GM23338 (cell line): ENCODE measurements around the gene GJE1.

Source experiments
- CREB1 ChIP-seq: fragments of 250-450 bp; sonication (Bioruptor Pico); IDR thresholded peaks from 2 replicates; pipeline ENCODE4 v1.5.0; 2020; ENCODE audit warnings: low read depth, mild to moderate bottlenecking, moderate library complexity
- EZH2 ChIP-seq: fragments of 200-600 bp; sonication (generic); IDR thresholded peaks from one replicate; pipeline ENCODE4 v1.8.0; 2017; ENCODE audit warnings: antibody characterized with exemption, mild to moderate bottlenecking, low read depth; ENCODE audit not compliant: unreplicated experiment
- EZH2phosphoT487 ChIP-seq: fragments of 200-600 bp; sonication (generic); IDR thresholded peaks from one replicate; pipeline ENCODE4 v1.8.1; 2018; ENCODE audit warnings: antibody characterized with exemption; ENCODE audit not compliant: unreplicated experiment
- POLR2AphosphoS5 ChIP-seq: IDR thresholded peaks from 2 replicates; pipeline ENCODE4 v1.6.1; 2016; ENCODE audit warnings: antibody characterized with exemption, low read depth
- TF ChIP-seq, protein P1 (sequence below), 2 experiments: fragments of 200-600 bp in 1 of 2; sonication (generic) in 1 of 2; conservative IDR thresholded peaks; 2 replicates each; pipeline versions ENCODE4 v1.5.1 to v1.6.1; 2016 to 2017; ENCODE audit warnings: antibody characterized with exemption in 2 of 2, low read depth in 2 of 2, mild to moderate bottlenecking in 2 of 2, moderate library complexity in 1 of 2
- TF ChIP-seq, protein P2 (sequence below): IDR thresholded peaks from one replicate; pipeline ENCODE4 v1.6.1; 2018; ENCODE audit warnings: antibody characterized with exemption; ENCODE audit not compliant: unreplicated experiment
- TF ChIP-seq, protein P3 (sequence below): IDR thresholded peaks from 2 replicates; pipeline ENCODE4 v1.6.1; 2016; ENCODE audit warnings: antibody characterized with exemption

DNA sequence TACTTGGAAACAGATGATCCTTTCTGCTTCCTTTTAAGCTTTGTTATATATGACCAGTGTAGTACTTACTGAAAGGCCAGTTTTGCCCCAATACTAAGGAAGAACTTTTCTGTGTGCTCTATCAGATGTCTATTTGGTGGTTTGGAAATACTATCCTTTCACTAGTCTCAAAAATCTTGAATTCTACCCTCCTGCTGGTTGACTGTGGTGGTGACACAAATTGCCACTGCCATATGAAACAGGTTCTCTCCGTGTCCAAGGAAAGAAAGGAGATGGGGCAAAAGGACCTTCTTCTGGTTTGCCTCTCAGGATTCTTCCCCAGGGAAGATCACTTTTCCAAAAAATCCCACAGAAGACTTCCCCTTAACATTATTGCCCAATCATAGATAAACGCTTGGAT is 6.2 kb downstream of the GJE1 start:
- TF ChIP-seq, protein P1, sequence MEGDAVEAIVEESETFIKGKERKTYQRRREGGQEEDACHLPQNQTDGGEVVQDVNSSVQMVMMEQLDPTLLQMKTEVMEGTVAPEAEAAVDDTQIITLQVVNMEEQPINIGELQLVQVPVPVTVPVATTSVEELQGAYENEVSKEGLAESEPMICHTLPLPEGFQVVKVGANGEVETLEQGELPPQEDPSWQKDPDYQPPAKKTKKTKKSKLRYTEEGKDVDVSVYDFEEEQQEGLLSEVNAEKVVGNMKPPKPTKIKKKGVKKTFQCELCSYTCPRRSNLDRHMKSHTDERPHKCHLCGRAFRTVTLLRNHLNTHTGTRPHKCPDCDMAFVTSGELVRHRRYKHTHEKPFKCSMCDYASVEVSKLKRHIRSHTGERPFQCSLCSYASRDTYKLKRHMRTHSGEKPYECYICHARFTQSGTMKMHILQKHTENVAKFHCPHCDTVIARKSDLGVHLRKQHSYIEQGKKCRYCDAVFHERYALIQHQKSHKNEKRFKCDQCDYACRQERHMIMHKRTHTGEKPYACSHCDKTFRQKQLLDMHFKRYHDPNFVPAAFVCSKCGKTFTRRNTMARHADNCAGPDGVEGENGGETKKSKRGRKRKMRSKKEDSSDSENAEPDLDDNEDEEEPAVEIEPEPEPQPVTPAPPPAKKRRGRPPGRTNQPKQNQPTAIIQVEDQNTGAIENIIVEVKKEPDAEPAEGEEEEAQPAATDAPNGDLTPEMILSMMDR (conservative IDR thresholded peaks at IDR 0.05; ENCODE audit: low read depth in 2 of 2): peak in 1 of 2 experiments; percentile 33; a peak in 2 of 4 replicates
- TF ChIP-seq POLR2AphosphoS5 (no peak), CREB1 (CRISPR knock-in tag) (no peak), EZH2phosphoT487 (no peak), EZH2 (no peak)
- TF ChIP-seq, protein P2, sequence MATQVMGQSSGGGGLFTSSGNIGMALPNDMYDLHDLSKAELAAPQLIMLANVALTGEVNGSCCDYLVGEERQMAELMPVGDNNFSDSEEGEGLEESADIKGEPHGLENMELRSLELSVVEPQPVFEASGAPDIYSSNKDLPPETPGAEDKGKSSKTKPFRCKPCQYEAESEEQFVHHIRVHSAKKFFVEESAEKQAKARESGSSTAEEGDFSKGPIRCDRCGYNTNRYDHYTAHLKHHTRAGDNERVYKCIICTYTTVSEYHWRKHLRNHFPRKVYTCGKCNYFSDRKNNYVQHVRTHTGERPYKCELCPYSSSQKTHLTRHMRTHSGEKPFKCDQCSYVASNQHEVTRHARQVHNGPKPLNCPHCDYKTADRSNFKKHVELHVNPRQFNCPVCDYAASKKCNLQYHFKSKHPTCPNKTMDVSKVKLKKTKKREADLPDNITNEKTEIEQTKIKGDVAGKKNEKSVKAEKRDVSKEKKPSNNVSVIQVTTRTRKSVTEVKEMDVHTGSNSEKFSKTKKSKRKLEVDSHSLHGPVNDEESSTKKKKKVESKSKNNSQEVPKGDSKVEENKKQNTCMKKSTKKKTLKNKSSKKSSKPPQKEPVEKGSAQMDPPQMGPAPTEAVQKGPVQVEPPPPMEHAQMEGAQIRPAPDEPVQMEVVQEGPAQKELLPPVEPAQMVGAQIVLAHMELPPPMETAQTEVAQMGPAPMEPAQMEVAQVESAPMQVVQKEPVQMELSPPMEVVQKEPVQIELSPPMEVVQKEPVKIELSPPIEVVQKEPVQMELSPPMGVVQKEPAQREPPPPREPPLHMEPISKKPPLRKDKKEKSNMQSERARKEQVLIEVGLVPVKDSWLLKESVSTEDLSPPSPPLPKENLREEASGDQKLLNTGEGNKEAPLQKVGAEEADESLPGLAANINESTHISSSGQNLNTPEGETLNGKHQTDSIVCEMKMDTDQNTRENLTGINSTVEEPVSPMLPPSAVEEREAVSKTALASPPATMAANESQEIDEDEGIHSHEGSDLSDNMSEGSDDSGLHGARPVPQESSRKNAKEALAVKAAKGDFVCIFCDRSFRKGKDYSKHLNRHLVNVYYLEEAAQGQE: no peak
- TF ChIP-seq, protein P3, sequence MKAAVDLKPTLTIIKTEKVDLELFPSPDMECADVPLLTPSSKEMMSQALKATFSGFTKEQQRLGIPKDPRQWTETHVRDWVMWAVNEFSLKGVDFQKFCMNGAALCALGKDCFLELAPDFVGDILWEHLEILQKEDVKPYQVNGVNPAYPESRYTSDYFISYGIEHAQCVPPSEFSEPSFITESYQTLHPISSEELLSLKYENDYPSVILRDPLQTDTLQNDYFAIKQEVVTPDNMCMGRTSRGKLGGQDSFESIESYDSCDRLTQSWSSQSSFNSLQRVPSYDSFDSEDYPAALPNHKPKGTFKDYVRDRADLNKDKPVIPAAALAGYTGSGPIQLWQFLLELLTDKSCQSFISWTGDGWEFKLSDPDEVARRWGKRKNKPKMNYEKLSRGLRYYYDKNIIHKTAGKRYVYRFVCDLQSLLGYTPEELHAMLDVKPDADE: no peak
